ENCODE measurements around the gene CDC37. TPM values are rescaled to one million over a fixed set of nuclear protein-coding genes. Genes with fewer than 3 reads are reported as not detected.

CDC37 gene
- total RNA-seq, 1 experiment from 2014 or later: 204 TPM

GRCh38 chr19:10442698-10443097 lies 39.4 kb upstream of the CDC37 start (continued):
- TF ChIP-seq IRF2 (CRISPR knock-in tag; IDR thresholded peaks at IDR 0.05; ENCODE audit: borderline replicate concordance, low read depth): no peak
- TF ChIP-seq USF1 (CRISPR knock-in tag; IDR thresholded peaks at IDR 0.05): no peak
- TF ChIP-seq, protein P1, sequence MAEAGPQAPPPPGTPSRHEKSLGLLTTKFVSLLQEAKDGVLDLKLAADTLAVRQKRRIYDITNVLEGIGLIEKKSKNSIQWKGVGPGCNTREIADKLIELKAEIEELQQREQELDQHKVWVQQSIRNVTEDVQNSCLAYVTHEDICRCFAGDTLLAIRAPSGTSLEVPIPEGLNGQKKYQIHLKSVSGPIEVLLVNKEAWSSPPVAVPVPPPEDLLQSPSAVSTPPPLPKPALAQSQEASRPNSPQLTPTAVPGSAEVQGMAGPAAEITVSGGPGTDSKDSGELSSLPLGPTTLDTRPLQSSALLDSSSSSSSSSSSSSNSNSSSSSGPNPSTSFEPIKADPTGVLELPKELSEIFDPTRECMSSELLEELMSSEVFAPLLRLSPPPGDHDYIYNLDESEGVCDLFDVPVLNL (CRISPR knock-in tag; IDR thresholded peaks at IDR 0.05; ENCODE audit: borderline replicate concordance, low read depth): no peak

DNA sequence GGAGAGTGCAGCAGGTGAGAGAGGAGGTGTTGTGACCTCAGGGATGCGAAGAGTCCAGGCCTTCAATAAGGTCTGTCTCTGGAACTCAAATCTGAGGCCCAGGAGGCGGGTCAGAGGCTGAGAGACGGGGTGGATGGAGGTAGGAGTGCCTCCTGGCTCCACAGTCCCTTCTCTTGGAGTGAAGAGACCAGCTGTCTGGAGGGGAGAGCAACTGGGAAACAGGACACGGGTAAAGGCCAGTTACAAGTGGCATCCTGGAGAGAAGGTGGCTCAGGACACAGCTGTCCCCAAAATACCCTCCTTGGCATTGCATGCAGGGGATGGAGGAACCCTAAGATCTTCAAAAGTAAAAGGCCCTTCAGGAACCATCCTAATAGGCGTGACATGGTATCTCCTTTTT lies 36.2 kb upstream of the CDC37 start:
- no peaks in the 10 kb centered on the region; the same call in 1 of the 2 replicates for H3K27me3 Mint-ChIP-seq (ENCODE audit: low read depth)
- H3K4me1 Mint-ChIP-seq: no peaks in the 10 kb centered on the region
- no peaks in the 10 kb centered on the region for H3K9me3 Mint-ChIP-seq
- no peak overlapping the region for H3K27ac Mint-ChIP-seq
- ATAC-seq: no peak
- POLR2A ChIA-PET: no interaction called here
- no peak overlapping the region for H3K4me3 Mint-ChIP-seq
- no peaks in the 10 kb centered on the region for H3K36me3 Mint-ChIP-seq
- DNase-seq (ENCODE audit: low spot score): no peak
- TF ChIP-seq, protein P2, sequence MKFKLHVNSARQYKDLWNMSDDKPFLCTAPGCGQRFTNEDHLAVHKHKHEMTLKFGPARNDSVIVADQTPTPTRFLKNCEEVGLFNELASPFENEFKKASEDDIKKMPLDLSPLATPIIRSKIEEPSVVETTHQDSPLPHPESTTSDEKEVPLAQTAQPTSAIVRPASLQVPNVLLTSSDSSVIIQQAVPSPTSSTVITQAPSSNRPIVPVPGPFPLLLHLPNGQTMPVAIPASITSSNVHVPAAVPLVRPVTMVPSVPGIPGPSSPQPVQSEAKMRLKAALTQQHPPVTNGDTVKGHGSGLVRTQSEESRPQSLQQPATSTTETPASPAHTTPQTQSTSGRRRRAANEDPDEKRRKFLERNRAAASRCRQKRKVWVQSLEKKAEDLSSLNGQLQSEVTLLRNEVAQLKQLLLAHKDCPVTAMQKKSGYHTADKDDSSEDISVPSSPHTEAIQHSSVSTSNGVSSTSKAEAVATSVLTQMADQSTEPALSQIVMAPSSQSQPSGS (CRISPR knock-in tag; IDR thresholded peaks at IDR 0.05; ENCODE audit: borderline replicate concordance, low read depth): no peak
- TF ChIP-seq, protein P3, sequence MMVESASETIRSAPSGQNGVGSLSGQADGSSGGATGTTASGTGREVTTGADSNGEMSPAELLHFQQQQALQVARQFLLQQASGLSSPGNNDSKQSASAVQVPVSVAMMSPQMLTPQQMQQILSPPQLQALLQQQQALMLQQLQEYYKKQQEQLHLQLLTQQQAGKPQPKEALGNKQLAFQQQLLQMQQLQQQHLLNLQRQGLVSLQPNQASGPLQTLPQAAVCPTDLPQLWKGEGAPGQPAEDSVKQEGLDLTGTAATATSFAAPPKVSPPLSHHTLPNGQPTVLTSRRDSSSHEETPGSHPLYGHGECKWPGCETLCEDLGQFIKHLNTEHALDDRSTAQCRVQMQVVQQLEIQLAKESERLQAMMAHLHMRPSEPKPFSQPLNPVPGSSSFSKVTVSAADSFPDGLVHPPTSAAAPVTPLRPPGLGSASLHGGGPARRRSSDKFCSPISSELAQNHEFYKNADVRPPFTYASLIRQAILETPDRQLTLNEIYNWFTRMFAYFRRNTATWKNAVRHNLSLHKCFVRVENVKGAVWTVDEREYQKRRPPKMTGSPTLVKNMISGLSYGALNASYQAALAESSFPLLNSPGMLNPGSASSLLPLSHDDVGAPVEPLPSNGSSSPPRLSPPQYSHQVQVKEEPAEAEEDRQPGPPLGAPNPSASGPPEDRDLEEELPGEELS (CRISPR knock-in tag; IDR thresholded peaks at IDR 0.05): no peak
- TF ChIP-seq EMX1 (CRISPR knock-in tag; IDR thresholded peaks at IDR 0.05) (no peak), ESRRA (CRISPR knock-in tag; IDR thresholded peaks at IDR 0.05; ENCODE audit: borderline replicate concordance) (no peak), TP53 (CRISPR knock-in tag; IDR thresholded peaks at IDR 0.05) (no peak), ZNF232 (CRISPR knock-in tag; IDR thresholded peaks at IDR 0.05) (no peak)
- TF ChIP-seq, protein P4, sequence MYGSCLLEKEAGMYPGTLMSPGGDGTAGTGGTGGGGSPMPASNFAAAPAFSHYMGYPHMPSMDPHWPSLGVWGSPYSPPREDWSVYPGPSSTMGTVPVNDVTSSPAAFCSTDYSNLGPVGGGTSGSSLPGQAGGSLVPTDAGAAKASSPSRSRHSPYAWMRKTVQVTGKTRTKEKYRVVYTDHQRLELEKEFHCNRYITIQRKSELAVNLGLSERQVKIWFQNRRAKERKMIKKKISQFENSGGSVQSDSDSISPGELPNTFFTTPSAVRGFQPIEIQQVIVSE (CRISPR knock-in tag; IDR thresholded peaks at IDR 0.05; ENCODE audit: borderline replicate concordance): no peak
- TF ChIP-seq, protein P5, sequence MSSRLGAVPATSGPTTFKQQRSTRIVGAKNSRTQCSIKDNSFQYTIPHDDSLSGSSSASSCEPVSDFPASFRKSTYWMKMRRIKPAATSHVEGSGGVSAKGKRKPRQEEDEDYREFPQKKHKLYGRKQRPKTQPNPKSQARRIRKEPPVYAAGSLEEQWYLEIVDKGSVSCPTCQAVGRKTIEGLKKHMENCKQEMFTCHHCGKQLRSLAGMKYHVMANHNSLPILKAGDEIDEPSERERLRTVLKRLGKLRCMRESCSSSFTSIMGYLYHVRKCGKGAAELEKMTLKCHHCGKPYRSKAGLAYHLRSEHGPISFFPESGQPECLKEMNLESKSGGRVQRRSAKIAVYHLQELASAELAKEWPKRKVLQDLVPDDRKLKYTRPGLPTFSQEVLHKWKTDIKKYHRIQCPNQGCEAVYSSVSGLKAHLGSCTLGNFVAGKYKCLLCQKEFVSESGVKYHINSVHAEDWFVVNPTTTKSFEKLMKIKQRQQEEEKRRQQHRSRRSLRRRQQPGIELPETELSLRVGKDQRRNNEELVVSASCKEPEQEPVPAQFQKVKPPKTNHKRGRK (CRISPR knock-in tag; IDR thresholded peaks at IDR 0.05; ENCODE audit: borderline replicate concordance): no peak
- TF ChIP-seq, protein P6, sequence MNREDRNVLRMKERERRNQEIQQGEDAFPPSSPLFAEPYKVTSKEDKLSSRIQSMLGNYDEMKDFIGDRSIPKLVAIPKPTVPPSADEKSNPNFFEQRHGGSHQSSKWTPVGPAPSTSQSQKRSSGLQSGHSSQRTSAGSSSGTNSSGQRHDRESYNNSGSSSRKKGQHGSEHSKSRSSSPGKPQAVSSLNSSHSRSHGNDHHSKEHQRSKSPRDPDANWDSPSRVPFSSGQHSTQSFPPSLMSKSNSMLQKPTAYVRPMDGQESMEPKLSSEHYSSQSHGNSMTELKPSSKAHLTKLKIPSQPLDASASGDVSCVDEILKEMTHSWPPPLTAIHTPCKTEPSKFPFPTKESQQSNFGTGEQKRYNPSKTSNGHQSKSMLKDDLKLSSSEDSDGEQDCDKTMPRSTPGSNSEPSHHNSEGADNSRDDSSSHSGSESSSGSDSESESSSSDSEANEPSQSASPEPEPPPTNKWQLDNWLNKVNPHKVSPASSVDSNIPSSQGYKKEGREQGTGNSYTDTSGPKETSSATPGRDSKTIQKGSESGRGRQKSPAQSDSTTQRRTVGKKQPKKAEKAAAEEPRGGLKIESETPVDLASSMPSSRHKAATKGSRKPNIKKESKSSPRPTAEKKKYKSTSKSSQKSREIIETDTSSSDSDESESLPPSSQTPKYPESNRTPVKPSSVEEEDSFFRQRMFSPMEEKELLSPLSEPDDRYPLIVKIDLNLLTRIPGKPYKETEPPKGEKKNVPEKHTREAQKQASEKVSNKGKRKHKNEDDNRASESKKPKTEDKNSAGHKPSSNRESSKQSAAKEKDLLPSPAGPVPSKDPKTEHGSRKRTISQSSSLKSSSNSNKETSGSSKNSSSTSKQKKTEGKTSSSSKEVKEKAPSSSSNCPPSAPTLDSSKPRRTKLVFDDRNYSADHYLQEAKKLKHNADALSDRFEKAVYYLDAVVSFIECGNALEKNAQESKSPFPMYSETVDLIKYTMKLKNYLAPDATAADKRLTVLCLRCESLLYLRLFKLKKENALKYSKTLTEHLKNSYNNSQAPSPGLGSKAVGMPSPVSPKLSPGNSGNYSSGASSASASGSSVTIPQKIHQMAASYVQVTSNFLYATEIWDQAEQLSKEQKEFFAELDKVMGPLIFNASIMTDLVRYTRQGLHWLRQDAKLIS (CRISPR knock-in tag; IDR thresholded peaks at IDR 0.05; ENCODE audit: borderline replicate concordance): no peak
- CTCF ChIA-PET: interaction anchor here (0.6 kb wide), 2 partner anchors 36 to 126 kb away, joined by 3 to 4 read pairs; partner anchors contain the start of gene KRI1
